ENCODE results near the gene TTC7B. TPM values are rescaled to one million over a fixed set of nuclear protein-coding genes. Genes with fewer than 3 reads are reported as not detected.

Gene TTC7B
- total RNA-seq, 1 experiment from 2014 or later, result 70.6 TPM

DNA sequence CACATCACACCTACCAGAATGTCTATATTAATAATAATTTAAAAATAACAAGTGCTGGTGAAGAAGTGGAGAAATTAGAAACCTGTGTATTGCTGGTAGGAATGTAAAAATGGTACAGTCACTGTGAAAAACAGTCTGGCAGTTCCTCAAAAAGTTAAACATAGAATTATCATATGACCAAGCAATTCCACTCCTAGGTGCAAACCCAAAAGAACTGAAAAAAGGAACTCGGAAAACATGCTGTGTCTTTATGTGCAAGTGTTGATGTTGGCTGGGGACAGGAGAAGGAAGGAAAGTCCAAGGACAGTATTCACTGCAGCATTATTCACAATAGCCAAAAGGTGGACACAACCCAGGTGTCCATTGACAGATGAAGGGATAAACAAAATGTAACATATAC is 146.5 kb downstream of the TTC7B start:
- ATAC-seq, result no peak
- BruUV-seq (replicated peaks), result no TSS peak
- DNase-seq (ENCODE audit: low read depth, low spot score), result no peak

DNA sequence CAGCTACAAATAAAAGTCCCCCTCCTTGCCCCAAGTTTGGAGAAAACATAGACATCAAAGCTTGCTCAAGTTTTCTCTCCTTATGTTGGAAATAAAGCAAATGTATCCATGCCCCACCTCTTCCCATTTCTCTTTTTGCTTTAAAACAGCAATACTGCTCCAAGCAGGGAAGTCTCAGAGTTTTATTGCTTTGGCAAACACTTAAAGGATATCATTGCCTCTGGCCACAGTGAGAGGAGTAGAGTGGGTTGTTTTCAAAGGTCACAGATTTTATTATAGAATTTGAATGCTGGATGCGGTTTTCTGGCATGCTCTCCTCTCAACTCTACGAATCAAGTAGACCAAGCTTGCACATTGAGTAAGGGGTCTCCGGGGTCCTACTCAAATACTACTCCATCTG is 149.7 kb downstream of the TTC7B start:
- no peaks in the 10 kb centered on the region for H3K36me3 ChIP-seq (ENCODE audit: control insufficient read depth in 1 of 2, insufficient read depth in 2 of 2, low read length in 2 of 2)
- CTCF ChIA-PET, result no interaction called here
- no peaks in the 10 kb centered on the region for H3K9me2 ChIP-seq (ENCODE audit: insufficient read depth)
- H3K4me3 ChIP-seq (replicated peaks in 1 of 2; ENCODE audit: low read depth in 1 of 2, low read length in 2 of 2), result no peak overlapping the region
- RAD21 ChIA-PET (ENCODE audit: low non-redundant PET in 1 of 2, low total read pairs in 2 of 2, uncharacterized antibody in 2 of 2, unreplicated experiment in 2 of 2), result no interaction called here
- H3K27me3 ChIP-seq (ENCODE audit: insufficient read depth, low read length), result no peaks in the 10 kb centered on the region
- H2AFZ ChIP-seq (ENCODE audit: low read depth, low read length, poor library complexity, severe bottlenecking), result no peak overlapping the region
- H3K9ac ChIP-seq (ENCODE audit: low read length), result no peak overlapping the region
- no peak for ATAC-seq
- H3K4me2 ChIP-seq (ENCODE audit: low read length), result no peak overlapping the region
- H4K20me1 ChIP-seq (ENCODE audit: insufficient read depth), result no peaks in the 10 kb centered on the region
- H3K4me1 ChIP-seq (ENCODE audit: control insufficient read depth in 1 of 2, insufficient read depth in 2 of 2, low read length in 2 of 2), result no peaks in the 10 kb centered on the region
- DNase-seq (ENCODE audit: low read depth, low spot score), result no peak
- POLR2A ChIA-PET, result no interaction called here
- no TSS peak for BruUV-seq (replicated peaks)
- intact Hi-C loops (cut with micrococcal nuclease), result no loop called here
- no peaks in the 10 kb centered on the region for H3K9me3 ChIP-seq (ENCODE audit: control insufficient read depth in 1 of 2, insufficient read depth in 1 of 2, low read depth in 1 of 2, low read length in 2 of 2)
- H3K79me2 ChIP-seq (ENCODE audit: insufficient read depth, low read length), result no peaks in the 10 kb centered on the region
- H3K27ac ChIP-seq (ENCODE audit: low read depth, low read length), result no peak overlapping the region
- TF ChIP-seq FOSL1 (IDR thresholded peaks at IDR 0.05; ENCODE audit: low read depth), result no peak
- TF ChIP-seq SP1 (IDR thresholded peaks at IDR 0.05; ENCODE audit: low read depth), result no peak
- no peak for TF ChIP-seq RAD21 (IDR thresholded peaks at IDR 0.05; ENCODE audit: low read depth)
- TF ChIP-seq, protein P1, sequence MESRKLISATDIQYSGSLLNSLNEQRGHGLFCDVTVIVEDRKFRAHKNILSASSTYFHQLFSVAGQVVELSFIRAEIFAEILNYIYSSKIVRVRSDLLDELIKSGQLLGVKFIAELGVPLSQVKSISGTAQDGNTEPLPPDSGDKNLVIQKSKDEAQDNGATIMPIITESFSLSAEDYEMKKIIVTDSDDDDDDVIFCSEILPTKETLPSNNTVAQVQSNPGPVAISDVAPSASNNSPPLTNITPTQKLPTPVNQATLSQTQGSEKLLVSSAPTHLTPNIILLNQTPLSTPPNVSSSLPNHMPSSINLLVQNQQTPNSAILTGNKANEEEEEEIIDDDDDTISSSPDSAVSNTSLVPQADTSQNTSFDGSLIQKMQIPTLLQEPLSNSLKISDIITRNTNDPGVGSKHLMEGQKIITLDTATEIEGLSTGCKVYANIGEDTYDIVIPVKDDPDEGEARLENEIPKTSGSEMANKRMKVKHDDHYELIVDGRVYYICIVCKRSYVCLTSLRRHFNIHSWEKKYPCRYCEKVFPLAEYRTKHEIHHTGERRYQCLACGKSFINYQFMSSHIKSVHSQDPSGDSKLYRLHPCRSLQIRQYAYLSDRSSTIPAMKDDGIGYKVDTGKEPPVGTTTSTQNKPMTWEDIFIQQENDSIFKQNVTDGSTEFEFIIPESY (IDR thresholded peaks at IDR 0.05; ENCODE audit: extremely low read depth, insufficient replicate concordance, low read length), result no peak
- TF ChIP-seq SRF (IDR thresholded peaks at IDR 0.05; ENCODE audit: low read depth), result no peak
- TF ChIP-seq ELF1 (IDR thresholded peaks at IDR 0.05; ENCODE audit: borderline replicate concordance, low read depth), result no peak
- TF ChIP-seq JUND (IDR thresholded peaks at IDR 0.05), result no peak
- no peak for TF ChIP-seq YY1 (IDR thresholded peaks at IDR 0.05; ENCODE audit: extremely low read depth, insufficient replicate concordance, low read depth, low read length)
- TF ChIP-seq, protein P2, sequence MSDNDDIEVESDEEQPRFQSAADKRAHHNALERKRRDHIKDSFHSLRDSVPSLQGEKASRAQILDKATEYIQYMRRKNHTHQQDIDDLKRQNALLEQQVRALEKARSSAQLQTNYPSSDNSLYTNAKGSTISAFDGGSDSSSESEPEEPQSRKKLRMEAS (IDR thresholded peaks at IDR 0.05), result no peak
- TF ChIP-seq SIN3A (IDR thresholded peaks at IDR 0.05; ENCODE audit: low read depth), result no peak
- TF ChIP-seq EZH2phosphoT487 (IDR thresholded peaks at IDR 0.05; ENCODE audit: borderline replicate concordance), result no peak

More for the DNA sequence above, 146.5 kb downstream of the TTC7B start:
- ChIA-PET CTCF (no interaction called here), POLR2A (no interaction called here), RAD21 (ENCODE audit: low non-redundant PET in 1 of 2, low total read pairs in 2 of 2, uncharacterized antibody in 2 of 2, unreplicated experiment in 2 of 2) (no interaction called here)
- H3K9me2 ChIP-seq (ENCODE audit: insufficient read depth), result no peaks in the 10 kb centered on the region
- no peaks in the 10 kb centered on the region for H3K79me2 ChIP-seq (ENCODE audit: insufficient read depth, low read length)
- H3K9me3 ChIP-seq (ENCODE audit: control insufficient read depth in 1 of 2, insufficient read depth in 1 of 2, low read depth in 1 of 2, low read length in 2 of 2), result no peaks in the 10 kb centered on the region
- H3K27me3 ChIP-seq (ENCODE audit: insufficient read depth, low read length), result no peaks in the 10 kb centered on the region
- no peak overlapping the region for H3K9ac ChIP-seq (ENCODE audit: low read length)
- no peak overlapping the region for H3K27ac ChIP-seq (ENCODE audit: low read depth, low read length)
- no peaks in the 10 kb centered on the region for H3K36me3 ChIP-seq (ENCODE audit: control insufficient read depth in 1 of 2, insufficient read depth in 2 of 2, low read length in 2 of 2)
- H3K4me2 ChIP-seq (ENCODE audit: low read length), result no peak overlapping the region
- no peaks in the 10 kb centered on the region for H4K20me1 ChIP-seq (ENCODE audit: insufficient read depth)
- intact Hi-C loops (cut with micrococcal nuclease), result no loop called here
- no peak overlapping the region for H2AFZ ChIP-seq (ENCODE audit: low read depth, low read length, poor library complexity, severe bottlenecking)
- H3K4me1 ChIP-seq (ENCODE audit: control insufficient read depth in 1 of 2, insufficient read depth in 2 of 2, low read length in 2 of 2), result no peaks in the 10 kb centered on the region
- TF ChIP-seq EZH2 (IDR thresholded peaks at IDR 0.05), result no peak
- TF ChIP-seq SIN3A (IDR thresholded peaks at IDR 0.05; ENCODE audit: low read depth), result no peak
- TF ChIP-seq, protein P3, sequence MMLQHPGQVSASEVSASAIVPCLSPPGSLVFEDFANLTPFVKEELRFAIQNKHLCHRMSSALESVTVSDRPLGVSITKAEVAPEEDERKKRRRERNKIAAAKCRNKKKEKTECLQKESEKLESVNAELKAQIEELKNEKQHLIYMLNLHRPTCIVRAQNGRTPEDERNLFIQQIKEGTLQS (IDR thresholded peaks at IDR 0.05), result no peak
- TF ChIP-seq EGR1 (IDR thresholded peaks at IDR 0.05; ENCODE audit: low read depth), result no peak
- TF ChIP-seq, protein P1 (IDR thresholded peaks at IDR 0.05; ENCODE audit: extremely low read depth, insufficient replicate concordance, low read length), result no peak
- no peak for TF ChIP-seq CEBPB (IDR thresholded peaks at IDR 0.05; ENCODE audit: low read depth)
- TF ChIP-seq SP1 (IDR thresholded peaks at IDR 0.05; ENCODE audit: low read depth), result no peak
- H3K4me3 ChIP-seq (replicated peaks in 1 of 2; ENCODE audit: low read depth in 1 of 2, low read length in 2 of 2), result no peak overlapping the region
